Prostate gland (tissue), 2 donors: ENCODE measurements around the gene CLIP1. TPM values are rescaled to one million over a fixed set of nuclear protein-coding genes. Genes with fewer than 3 reads are reported as not detected.

Experiments
- DNase-seq: peaks from one replicate; pipeline ENCODE4 v3.0.0-alpha.2; 2019; ENCODE audit warnings: low spot score
- H3K27ac ChIP-seq, 2 donors: fragments of 200-600 bp; sonication (generic); 2 replicates each; pipeline ENCODE4 v1.5.1; 2017 to 2019
- H3K27me3 ChIP-seq: fragments of 200-600 bp; sonication (generic); replicated peaks from 2 replicates; pipeline ENCODE4 v1.5.1; 2019; ENCODE audit not compliant: insufficient read depth
- H3K36me3 ChIP-seq, 2 donors: fragments of 200-600 bp; sonication (generic); 1 replicate in 1 of 2; 2 replicates in 1 of 2; pipeline versions ENCODE4 v1.5.1 to v1.8.1; 2017 to 2019
- H3K4me1 ChIP-seq: fragments of 200-600 bp; sonication (generic); replicated peaks from 2 replicates; pipeline ENCODE4 v1.5.1; 2019
- H3K4me3 ChIP-seq, 2 donors: fragments of 200-600 bp; sonication (generic); 2 replicates each; pipeline ENCODE4 v1.5.1; 2017 to 2019
- H3K9me3 ChIP-seq: fragments of 200-600 bp; sonication (generic); 2 replicates; pipeline ENCODE4 v1.5.1; 2017
- POLR2A ChIP-seq: fragments of 450-650 bp; IDR thresholded peaks from one replicate; pipeline ENCODE4 v1.6.1; 2016; ENCODE audit warnings: antibody characterized with exemption, mild to moderate bottlenecking
- POLR2AphosphoS5 ChIP-seq: sonication (generic); formaldehyde crosslinking; IDR thresholded peaks from one replicate; pipeline ENCODE4 v1.6.1; 2017; ENCODE audit warnings: antibody characterized with exemption
- WGBS: methylation state at CpG from one replicate; pipeline ENCODE4 v1.1.5; 2018; 5-methylcytosine and 5-hydroxymethylcytosine counted together
- intact Hi-C: fragments of 100-400 bp; cut with DNase I; formaldehyde crosslinking; loops from one replicate; pipeline ENCODE4 v1.14.2; 2022
- total RNA-seq, 2 donors: library from RNA; depleted of rRNA; stranded (reverse); fragments of >200 nt; gene quantifications; one replicate each; pipeline ENCODE4 v1.1.0, GENCODE V29; 2016
- TF ChIP-seq, protein P1 (sequence below), 4 experiments: fragments of 200-600 bp in 2 of 4; fragments of 450-650 bp in 2 of 4; sonication (generic) in 2 of 4; IDR thresholded peaks; 1 replicate in 3 of 4; 2 replicates in 1 of 4; pipeline ENCODE4 v1.5.1; 2016 to 2019; ENCODE audit warnings: antibody characterized with exemption in 4 of 4, mild to moderate bottlenecking in 2 of 4, moderate library complexity in 2 of 4

The CLIP1 gene
- total RNA-seq, 2 donors from 2014 or later = 59.9 to 84.1 TPM

GRCh38 chr12:122238861-122239260 is 183.6 kb downstream of the CLIP1 start:
- Histone ChIP-seq H3K27ac (no peak overlapping the region), H3K27me3 (no peaks in the 10 kb centered on the region), H3K36me3 (peaks cover 0 to 7% of the 10 kb centered on the region in 2 donors), H3K4me3 (no peak overlapping the region), H3K4me1 (no peaks in the 10 kb centered on the region), H3K9me3 (no peaks in the 10 kb centered on the region)
- 81% methylated on average over 5 of the region's 5 CpGs for WGBS
- TF ChIP-seq, protein P1, sequence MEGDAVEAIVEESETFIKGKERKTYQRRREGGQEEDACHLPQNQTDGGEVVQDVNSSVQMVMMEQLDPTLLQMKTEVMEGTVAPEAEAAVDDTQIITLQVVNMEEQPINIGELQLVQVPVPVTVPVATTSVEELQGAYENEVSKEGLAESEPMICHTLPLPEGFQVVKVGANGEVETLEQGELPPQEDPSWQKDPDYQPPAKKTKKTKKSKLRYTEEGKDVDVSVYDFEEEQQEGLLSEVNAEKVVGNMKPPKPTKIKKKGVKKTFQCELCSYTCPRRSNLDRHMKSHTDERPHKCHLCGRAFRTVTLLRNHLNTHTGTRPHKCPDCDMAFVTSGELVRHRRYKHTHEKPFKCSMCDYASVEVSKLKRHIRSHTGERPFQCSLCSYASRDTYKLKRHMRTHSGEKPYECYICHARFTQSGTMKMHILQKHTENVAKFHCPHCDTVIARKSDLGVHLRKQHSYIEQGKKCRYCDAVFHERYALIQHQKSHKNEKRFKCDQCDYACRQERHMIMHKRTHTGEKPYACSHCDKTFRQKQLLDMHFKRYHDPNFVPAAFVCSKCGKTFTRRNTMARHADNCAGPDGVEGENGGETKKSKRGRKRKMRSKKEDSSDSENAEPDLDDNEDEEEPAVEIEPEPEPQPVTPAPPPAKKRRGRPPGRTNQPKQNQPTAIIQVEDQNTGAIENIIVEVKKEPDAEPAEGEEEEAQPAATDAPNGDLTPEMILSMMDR (IDR thresholded peaks at IDR 0.05) = no peak
- no peak for TF ChIP-seq POLR2A
- TF ChIP-seq POLR2AphosphoS5 = no peak
- DNase-seq = no peak
- intact Hi-C loops = no loop called here

DNA sequence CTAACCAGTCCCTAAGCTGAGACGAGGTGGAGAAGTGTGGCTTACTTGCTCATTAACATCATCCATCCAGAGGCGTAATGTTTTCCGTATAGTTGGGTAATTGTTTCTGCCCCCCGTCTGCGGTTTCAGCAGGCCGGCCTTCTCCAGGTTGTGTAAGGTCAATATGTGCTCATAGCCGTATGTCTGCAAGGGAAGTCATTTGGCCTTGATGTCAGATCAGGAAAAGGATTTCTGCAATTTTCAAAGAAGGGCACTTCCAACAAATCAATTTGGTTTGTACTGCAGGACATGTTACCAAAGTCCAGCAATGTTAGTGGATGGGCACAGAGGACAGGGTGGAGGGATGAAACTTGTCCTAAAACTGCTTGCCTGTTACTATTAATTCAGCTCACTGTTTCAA is 186.7 kb downstream of the CLIP1 start:
- no peak for DNase-seq
- no peak overlapping the region for H3K27ac ChIP-seq
- no peak for TF ChIP-seq POLR2A
- TF ChIP-seq POLR2AphosphoS5 = no peak
- TF ChIP-seq, protein P1 (IDR thresholded peaks at IDR 0.05) = no peak
- H3K9me3 ChIP-seq = no peaks in the 10 kb centered on the region
- WGBS = 87% methylated on average over 7 of the region's 7 CpGs
- H3K36me3 ChIP-seq = peaks cover 6 to 8% of the 10 kb centered on the region in 2 donors
- H3K27me3 ChIP-seq = no peaks in the 10 kb centered on the region
- no peaks in the 10 kb centered on the region for H3K4me1 ChIP-seq
- intact Hi-C loops = no loop called here
- H3K4me3 ChIP-seq = no peak overlapping the region

- H3K4me3 ChIP-seq = no peak overlapping the region
- intact Hi-C loops = no loop called here
- DNase-seq = no peak
- TF ChIP-seq POLR2A (no peak), POLR2AphosphoS5 (no peak)
- H3K27me3 ChIP-seq = no peaks in the 10 kb centered on the region
- no peaks in the 10 kb centered on the region for H3K4me1 ChIP-seq
- no peak overlapping the region for H3K27ac ChIP-seq
- 97% methylated on average over 10 of the region's 10 CpGs for WGBS
- H3K9me3 ChIP-seq = no peaks in the 10 kb centered on the region
- peaks cover 9% of the 10 kb centered on the region in 2 donors for H3K36me3 ChIP-seq
These were observed 189.8 kb downstream of the CLIP1 start for GRCh38 chr12:122232691-122233090.

DNA sequence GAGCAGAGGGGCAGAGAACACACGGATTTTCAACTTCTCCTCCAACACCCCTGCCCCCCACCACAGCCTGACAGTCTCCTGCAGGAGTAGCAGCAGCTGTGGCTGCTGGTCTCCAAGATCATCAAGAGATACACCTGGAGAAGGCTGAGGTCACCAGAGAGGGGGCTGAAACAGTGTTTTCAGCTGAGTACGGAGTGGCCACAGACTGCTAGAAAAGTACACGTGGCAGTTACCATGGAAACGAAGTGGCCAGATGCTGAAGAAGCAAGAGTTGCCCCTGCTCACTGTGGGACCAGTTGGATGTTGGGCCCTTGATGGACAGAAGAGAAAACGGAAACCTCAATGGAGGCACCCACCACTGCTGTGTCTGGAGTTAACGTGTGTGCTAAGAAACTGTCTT is 191.7 kb downstream of the CLIP1 start:
- Histone ChIP-seq H3K27ac (no peak overlapping the region), H3K9me3 (no peaks in the 10 kb centered on the region), H3K4me3 (no peak overlapping the region), H3K27me3 (no peaks in the 10 kb centered on the region), H3K4me1 (peaks cover 5% of the 10 kb centered on the region), H3K36me3 (peaks cover 9% of the 10 kb centered on the region in 2 donors)
- DNase-seq = no peak
- intact Hi-C loops = no loop called here
- WGBS = 75% methylated on average over 6 of the region's 6 CpGs
- no peak for TF ChIP-seq POLR2A
- no peak for TF ChIP-seq POLR2AphosphoS5

DNA sequence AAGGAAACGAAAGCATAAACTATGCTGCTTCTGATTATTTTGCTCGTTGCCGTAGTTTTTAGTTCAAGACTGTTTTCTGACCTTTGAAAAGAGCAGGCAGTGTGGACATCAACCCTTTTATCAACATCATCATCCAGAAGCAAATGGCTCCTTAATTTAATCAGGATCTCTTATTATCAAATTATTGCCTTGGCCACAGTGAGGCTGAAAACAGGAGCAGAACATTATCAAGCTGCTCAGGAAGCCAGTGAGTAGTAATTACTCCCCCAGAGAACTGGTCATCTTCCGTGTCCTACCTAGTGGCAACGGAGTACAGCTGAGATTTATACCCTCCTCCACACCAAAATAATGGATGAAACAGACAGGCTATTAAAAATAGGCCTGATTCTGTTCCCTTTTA is 194.4 kb downstream of the CLIP1 start:
- Histone ChIP-seq H3K9me3 (no peaks in the 10 kb centered on the region), H3K27ac (no peak overlapping the region), H3K36me3 (peaks cover 9% of the 10 kb centered on the region in 2 donors), H3K4me1 (peaks cover 12% of the 10 kb centered on the region), H3K4me3 (no peak overlapping the region), H3K27me3 (no peaks in the 10 kb centered on the region)
- intact Hi-C loops = loop anchor here (5.0 kb wide), 1 partner anchor 39 kb away; the partner anchor contains the start of gene VPS33A
- 88% methylated on average over 5 of the region's 5 CpGs for WGBS
- no peak for DNase-seq
- TF ChIP-seq POLR2A = no peak
- TF ChIP-seq, protein P1 (IDR thresholded peaks at IDR 0.05) = no peak
- no peak for TF ChIP-seq POLR2AphosphoS5

- 90% methylated on average over 17 of the region's 17 CpGs for WGBS
- no peak for DNase-seq
- H3K4me3 ChIP-seq = no peak overlapping the region
These were observed 195.1 kb downstream of the CLIP1 start for GRCh38 chr12:122227341-122227740.

More at GRCh38 chr12:122227341-122227740, 195.1 kb downstream of the CLIP1 start:
- Histone ChIP-seq H3K36me3 (peaks cover 6 to 9% of the 10 kb centered on the region in 2 donors), H3K27me3 (no peaks in the 10 kb centered on the region), H3K27ac (no peak overlapping the region), H3K9me3 (no peaks in the 10 kb centered on the region), H3K4me1 (peaks cover 12% of the 10 kb centered on the region)
- TF ChIP-seq POLR2A = no peak
- no peak for TF ChIP-seq POLR2AphosphoS5
- TF ChIP-seq, protein P1 (IDR thresholded peaks at IDR 0.05) = no peak
- intact Hi-C loops = loop anchor here (5.0 kb wide), 1 partner anchor 40 kb away; the partner anchor contains the start of gene VPS33A
